Measurements from ENCODE around the gene TNNI3K. TPM values are rescaled to one million over a fixed set of nuclear protein-coding genes. Genes with fewer than 3 reads are reported as not detected.

The TNNI3K gene
- total RNA-seq, 1 experiment from 2014 or later = 0.49 TPM

GRCh38 chr1:74368335-74368734 is 133.1 kb downstream of the TNNI3K start:
- peaks cover 3% of the 10 kb centered on the region; the same call in 1 of the 2 replicates for H3K27me3 ChIP-seq (ENCODE audit: insufficient read depth, low read length)
- H3K9ac ChIP-seq (ENCODE audit: low read length) = no peak overlapping the region
- no peaks in the 10 kb centered on the region for H3K79me2 ChIP-seq (ENCODE audit: insufficient read depth, low read length)
- intact Hi-C loops (cut with micrococcal nuclease) = no loop called here
- DNase-seq (ENCODE audit: low read depth, low spot score) (no peak), ATAC-seq (no peak)
- no peaks in the 10 kb centered on the region for H4K20me1 ChIP-seq (ENCODE audit: insufficient read depth)
- no peaks in the 10 kb centered on the region for H3K36me3 ChIP-seq (ENCODE audit: control insufficient read depth in 1 of 2, insufficient read depth in 2 of 2, low read length in 2 of 2)
- no peak overlapping the region for H3K27ac ChIP-seq (ENCODE audit: low read depth, low read length)
- RAD21 ChIA-PET (ENCODE audit: low non-redundant PET in 1 of 2, low total read pairs in 2 of 2, uncharacterized antibody in 2 of 2, unreplicated experiment in 2 of 2) = no interaction called here
- CTCF ChIA-PET = no interaction called here
- H3K4me3 ChIP-seq (replicated peaks in 1 of 2; ENCODE audit: low read depth in 1 of 2, low read length in 2 of 2) = no peak overlapping the region
- no peaks in the 10 kb centered on the region for H3K9me3 ChIP-seq (ENCODE audit: control insufficient read depth in 1 of 2, insufficient read depth in 1 of 2, low read depth in 1 of 2, low read length in 2 of 2)
- POLR2A ChIA-PET = no interaction called here
- no peaks in the 10 kb centered on the region for H3K4me1 ChIP-seq (ENCODE audit: control insufficient read depth in 1 of 2, insufficient read depth in 2 of 2, low read length in 2 of 2)
- H2AFZ ChIP-seq (ENCODE audit: low read depth, low read length, poor library complexity, severe bottlenecking) = no peak overlapping the region
- TF ChIP-seq ZFX (IDR thresholded peaks at IDR 0.05) = no peak
- TF ChIP-seq ELF1 (IDR thresholded peaks at IDR 0.05; ENCODE audit: borderline replicate concordance, low read depth) = no peak
- TF ChIP-seq YY1 (IDR thresholded peaks at IDR 0.05; ENCODE audit: extremely low read depth, insufficient replicate concordance, low read depth, low read length) = no peak
- TF ChIP-seq SRF (IDR thresholded peaks at IDR 0.05; ENCODE audit: low read depth) = no peak
- no peak for TF ChIP-seq JUND (IDR thresholded peaks at IDR 0.05)
- no peak for TF ChIP-seq SIN3A (IDR thresholded peaks at IDR 0.05; ENCODE audit: low read depth)
- TF ChIP-seq ZBTB33 (IDR thresholded peaks at IDR 0.05; ENCODE audit: extremely low read depth, insufficient replicate concordance, low read length) = no peak
- TF ChIP-seq TCF7L2 (IDR thresholded peaks at IDR 0.05; ENCODE audit: borderline replicate concordance, extremely low read depth, insufficient read depth, insufficient read length) = no peak
- no peak for TF ChIP-seq CBX3 (IDR thresholded peaks at IDR 0.05; ENCODE audit: low read depth)
- TF ChIP-seq ATF3 (IDR thresholded peaks at IDR 0.05) = no peak
- no peak for TF ChIP-seq ZNF274 (IDR thresholded peaks at IDR 0.05; ENCODE audit: low read depth, low read length)
- TF ChIP-seq SP1 (IDR thresholded peaks at IDR 0.05; ENCODE audit: low read depth) = no peak
- no peak for TF ChIP-seq EGR1 (IDR thresholded peaks at IDR 0.05; ENCODE audit: low read depth)
- TF ChIP-seq RAD21 (IDR thresholded peaks at IDR 0.05; ENCODE audit: low read depth) = no peak
- TF ChIP-seq REST (IDR thresholded peaks at IDR 0.05; ENCODE audit: low read depth) = no peak
- TF ChIP-seq EZH2 (IDR thresholded peaks at IDR 0.05) = no peak
- TF ChIP-seq FOSL1 (IDR thresholded peaks at IDR 0.05; ENCODE audit: low read depth) = no peak
- no peak for TF ChIP-seq POLR2A (IDR thresholded peaks at IDR 0.05; ENCODE audit: borderline replicate concordance, extremely low read depth, insufficient read depth, insufficient read length)
- no peak overlapping the region for H3K4me2 ChIP-seq (ENCODE audit: low read length)
- BruUV-seq (replicated peaks) = no TSS peak
- H3K9me2 ChIP-seq (ENCODE audit: insufficient read depth) = no peaks in the 10 kb centered on the region
